H1 (cell line): ENCODE data around the gene FBXO17. TPM values are rescaled to one million over a fixed set of nuclear protein-coding genes. Genes with fewer than 3 reads are reported as not detected.

ENCODE experiments used
- CTCF ChIA-PET: fragments of 300-600 bp; sonication (Branson Sonifier 250); formaldehyde crosslinking; loops from one replicate; lab custom pipeline; 2021; ENCODE audit not compliant: partially characterized antibody; lab: Charles Lee
- POLR2A ChIA-PET: fragments of 300-600 bp; sonication (Branson Sonifier 250); formaldehyde crosslinking; loops from one replicate; lab custom pipeline; 2021; ENCODE audit warnings: inconsistent platforms; ENCODE audit not compliant: partially characterized antibody; lab: Charles Lee
- DNase-seq, 2 experiments: peaks; one replicate each; pipeline versions ENCODE4 v3.0.0 to v3.0.0-alpha.2; 2010 to 2022; ENCODE audit warnings: low spot score in 2 of 2, low read depth in 1 of 2, mixed read lengths in 1 of 2
- FAIRE-seq: peaks from 2 replicates; lab custom pipeline; 2011; peaks lifted over from hg19 to GRCh38; lab: Jason Lieb, UNC
- H2AFZ ChIP-seq: 2 replicates; pipeline ENCODE4 v1.8.1; 2012; ENCODE audit warnings: low read length, inconsistent platforms
- H2AK5ac ChIP-seq: 2 replicates; pipeline ENCODE4 v1.6.1; 2013; ENCODE audit warnings: low read depth, low read length
- H2BK120ac ChIP-seq: replicated peaks from 2 replicates; pipeline ENCODE3; 2013; ENCODE audit warnings: low read depth, low read length, inconsistent platforms
- H2BK12ac ChIP-seq: 2 replicates; pipeline ENCODE4 v1.6.1; 2013; ENCODE audit warnings: low read depth, low read length
- H2BK15ac ChIP-seq: 2 replicates; pipeline ENCODE4 v1.6.1; 2013; ENCODE audit warnings: low read length
- H2BK20ac ChIP-seq: 2 replicates; pipeline ENCODE4 v1.6.1; 2013; ENCODE audit warnings: low read length
- H2BK5ac ChIP-seq: 2 replicates; pipeline ENCODE4 v1.6.1; 2013; ENCODE audit warnings: low read depth, low read length
- H3K14ac ChIP-seq: 2 replicates; pipeline ENCODE4 v1.6.1; 2013; ENCODE audit warnings: inconsistent platforms; ENCODE audit not compliant: insufficient read length
- H3K18ac ChIP-seq: 2 replicates; pipeline ENCODE4 v1.6.1; 2013; ENCODE audit warnings: low read length; ENCODE audit errors: extremely low read depth
- H3K23ac ChIP-seq: 2 replicates; pipeline ENCODE4 v1.6.1; 2013; ENCODE audit warnings: inconsistent platforms; ENCODE audit not compliant: insufficient read length
- H3K23me2 ChIP-seq: 2 replicates; pipeline ENCODE4 v1.6.1; 2013; ENCODE audit warnings: low read depth, low read length
- H3K27ac ChIP-seq: 2 replicates; pipeline ENCODE4 v1.6.1; 2011; ENCODE audit warnings: low read depth, low read length, inconsistent platforms
- H3K27me3 ChIP-seq, 4 experiments: replicated peaks in 1 of 4; 1 replicate in 1 of 4; 2 replicates in 3 of 4; pipeline versions ENCODE4 v1.6.1 to v1.8.1; 2011 to 2013; ENCODE audit warnings: low read length in 3 of 4, mild to moderate bottlenecking in 3 of 4, inconsistent platforms in 2 of 4, mixed read lengths in 2 of 4, moderate library complexity in 1 of 4; ENCODE audit not compliant: control insufficient read depth in 3 of 4, insufficient read depth in 3 of 4; ENCODE audit errors: extremely low read depth in 1 of 4
- H3K36me3 ChIP-seq, 4 experiments: 2 replicates each; pipeline versions ENCODE4 v1.6.1 to v1.8.1; 2011 to 2013; ENCODE audit warnings: mild to moderate bottlenecking in 4 of 4, low read length in 3 of 4, moderate library complexity in 2 of 4, control low read depth in 1 of 4, inconsistent platforms in 1 of 4; ENCODE audit not compliant: insufficient read depth in 4 of 4, control insufficient read depth in 2 of 4
- H3K4ac ChIP-seq: replicated peaks from 2 replicates; pipeline ENCODE3; 2013; ENCODE audit warnings: low read length, low read depth, mixed read lengths, inconsistent platforms; ENCODE audit not compliant: insufficient read length
- H3K4me1 ChIP-seq, 4 experiments: replicated peaks in 1 of 4; 1 replicate in 1 of 4; 2 replicates in 3 of 4; pipeline versions ENCODE4 v1.6.1 to v1.8.1; 2011 to 2013; ENCODE audit warnings: low read length in 3 of 4, inconsistent platforms in 2 of 4, mixed read lengths in 1 of 4; ENCODE audit not compliant: insufficient read depth in 4 of 4, control insufficient read depth in 3 of 4
- H3K4me2 ChIP-seq, 2 experiments: 2 replicates each; pipeline versions ENCODE4 v1.6.1 to v1.8.1; 2011 to 2013; ENCODE audit warnings: low read depth in 2 of 2, low read length in 2 of 2, control low read depth in 1 of 2, inconsistent platforms in 1 of 2, mild to moderate bottlenecking in 1 of 2; ENCODE audit not compliant: insufficient read depth in 1 of 2
- H3K4me3 ChIP-seq, 4 experiments: fragments of 200-600, 300-600 bp in 1 of 4; sonication (generic), shearing (Covaris generic), sonication (Bioruptor Twin) in 1 of 4; 2 replicates each; pipeline versions ENCODE4 v1.5.1 to v1.8.1; 2011 to 2016; ENCODE audit warnings: low read length in 4 of 4, low read depth in 3 of 4, control low read depth in 2 of 4, inconsistent platforms in 2 of 4, mild to moderate bottlenecking in 2 of 4, mixed read lengths in 1 of 4, moderate library complexity in 1 of 4; ENCODE audit not compliant: insufficient read depth in 2 of 4; ENCODE audit errors: extremely low read depth in 1 of 4
- H3K56ac ChIP-seq: replicated peaks from 2 replicates; pipeline ENCODE3; 2013; ENCODE audit warnings: low read depth, mild to moderate bottlenecking, mixed read lengths, low read length, inconsistent platforms; ENCODE audit not compliant: insufficient read length
- H3K79me1 ChIP-seq: 2 replicates; pipeline ENCODE4 v1.6.1; 2013; ENCODE audit warnings: low read depth, low read length, control low read depth
- H3K79me2 ChIP-seq, 2 experiments: 2 replicates each; pipeline versions ENCODE4 v1.6.1 to v1.8.1; 2012 to 2013; ENCODE audit warnings: low read length in 2 of 2, mild to moderate bottlenecking in 2 of 2, inconsistent platforms in 1 of 2; ENCODE audit not compliant: insufficient read depth in 2 of 2, control insufficient read depth in 1 of 2
- H3K9ac ChIP-seq, 4 experiments: replicated peaks in 1 of 4; 1 replicate in 1 of 4; 2 replicates in 3 of 4; pipeline versions ENCODE4 v1.6.1 to v1.8.1; 2011 to 2013; ENCODE audit warnings: low read depth in 3 of 4, low read length in 3 of 4, control low read depth in 2 of 4, mild to moderate bottlenecking in 2 of 4, moderate library complexity in 2 of 4, inconsistent platforms in 1 of 4; ENCODE audit errors: extremely low read depth in 1 of 4
- H3K9me3 ChIP-seq, 2 experiments: 2 replicates each; pipeline versions ENCODE4 v1.6.1 to v1.8.1; 2012 to 2013; ENCODE audit warnings: mild to moderate bottlenecking in 2 of 2, moderate library complexity in 2 of 2, control low read depth in 1 of 2, inconsistent platforms in 1 of 2, low read depth in 1 of 2, low read length in 1 of 2, mixed read lengths in 1 of 2; ENCODE audit not compliant: insufficient read depth in 2 of 2
- H4K20me1 ChIP-seq, 2 experiments: replicated peaks in 1 of 2; 2 replicates each; pipeline versions ENCODE3 to v1.8.1; 2011 to 2013; ENCODE audit warnings: inconsistent platforms in 2 of 2, low read length in 2 of 2, mild to moderate bottlenecking in 1 of 2; ENCODE audit not compliant: insufficient read depth in 2 of 2, control insufficient read depth in 1 of 2
- H4K5ac ChIP-seq: 2 replicates; pipeline ENCODE4 v1.6.1; 2013; ENCODE audit warnings: low read length, low read depth, mixed read lengths, inconsistent platforms; ENCODE audit not compliant: insufficient read length
- H4K8ac ChIP-seq: 2 replicates; pipeline ENCODE4 v1.8.0; 2013; ENCODE audit warnings: mild to moderate bottlenecking, moderate library complexity, low read length, inconsistent platforms; ENCODE audit not compliant: insufficient read depth; ENCODE audit errors: extremely low read depth
- H4K91ac ChIP-seq: replicated peaks from 2 replicates; pipeline ENCODE3; 2013; ENCODE audit warnings: low read length, mixed read lengths, inconsistent platforms; ENCODE audit not compliant: insufficient read length
- GABPA ChIP-seq: IDR thresholded peaks from 2 replicates; pipeline ENCODE4 v1.6.1; 2011; ENCODE audit warnings: mild to moderate bottlenecking, low read length, moderate library complexity, borderline replicate concordance; ENCODE audit not compliant: insufficient read depth
- HDAC2 ChIP-seq, 2 experiments: fragments of 300-600 bp in 1 of 2; sonication (generic) in 1 of 2; IDR thresholded peaks; 2 replicates each; pipeline ENCODE4 v1.6.1; 2011 to 2012; ENCODE audit warnings: low read depth in 2 of 2, low read length in 2 of 2, mild to moderate bottlenecking in 2 of 2, moderate library complexity in 2 of 2, borderline replicate concordance in 1 of 2, inconsistent platforms in 1 of 2
- SUZ12 ChIP-seq: fragments of 200-600 bp; sonication (generic); IDR thresholded peaks from 2 replicates; pipeline ENCODE4 v1.6.1; 2012; ENCODE audit warnings: mild to moderate bottlenecking, inconsistent platforms, low read length, moderate library complexity, mixed read lengths
- WGBS, 2 experiments: shearing (Covaris generic) in 1 of 2; methylation state at CpG; one replicate each; pipeline versions ENCODE4 v1.1.6 to v1.1.7; 2013 to 2015; ENCODE audit warnings: low lambda C conversion rate in 2 of 2, mixed read lengths in 2 of 2, inconsistent platforms in 1 of 2, low coverage in 1 of 2, missing lambda C conversion rate in 1 of 2; ENCODE audit not compliant: insufficient replicate concordance in 2 of 2, insufficient coverage in 1 of 2, insufficient read length in 1 of 2; ENCODE audit errors: extremely low coverage in 1 of 2, missing lambda C conversion rate in 1 of 2; 5-methylcytosine and 5-hydroxymethylcytosine counted together
- polyA plus RNA-seq, 7 experiments: library from polyadenylated mRNA; depleted of rRNA in 3 of 7; stranded (reverse) in 5 of 7; unstranded in 2 of 7; fragments of >200 nt in 5 of 7; fragments of 200-250 nt in 2 of 7; gene quantifications; 1 replicate in 5 of 7; 2 replicates in 1 of 7; 4 replicates in 1 of 7; pipeline versions ENCODE4 v1.2.1 to v1.2.3, GENCODE V29; 2011 to 2013; ENCODE audit warnings: missing spikeins in 2 of 7, mixed read lengths in 2 of 7
- total RNA-seq: library from RNA; stranded (reverse); fragmentation: NEBNext Ultra II Directional; extraction: Animal tissue kit (Norgen Biotek cat#: 25700); gene quantifications from 2 replicates; pipeline ENCODE4 v1.2.1, GENCODE V29; 2021

Gene FBXO17
- total and polyA plus RNA-seq, 2 of the 8 experiments (the other 6 are each of a cell fraction or from before 2014, with no cell fraction given): 11.7 to 15.3 TPM

- FAIRE-seq: no peak
- Histone ChIP-seq H2AFZ (no peak overlapping the region), H3K23me2 (peaks cover 4% of the 10 kb centered on the region; the same call in 1 of the 2 replicates), H3K56ac (no peak overlapping the region), H3K27ac (no peak overlapping the region), H2BK5ac (no peak overlapping the region), H2BK15ac (no peak overlapping the region), H3K27me3 (no peaks in the 10 kb centered on the region), H4K91ac (no peak overlapping the region), H2AK5ac (no peak overlapping the region), H2BK120ac (no peak overlapping the region), H4K8ac (no peak overlapping the region), H3K36me3 (peaks cover 0 to 6% (median 0%) of the 10 kb centered on the region in 4 experiments; a peak in 2 of 8 replicates), H3K18ac (no peak overlapping the region), H4K5ac (no peak overlapping the region), H3K4me1 (peaks cover 0 to 2% (median 0%) of the 10 kb centered on the region in 4 experiments; a peak in 1 of 7 replicates), H3K9me3 (no peaks in the 10 kb centered on the region), H3K79me1 (no peaks in the 10 kb centered on the region; the same call in 1 of the 2 replicates), H3K79me2 (peaks cover 0 to 5% of the 10 kb centered on the region in 2 experiments; a peak in 1 of 4 replicates), H3K23ac (no peak overlapping the region), H3K14ac (no peak overlapping the region), H3K4ac (no peak overlapping the region), H3K4me2 (no peak overlapping the region), H3K4me3 (no peak overlapping the region), H2BK20ac (no peak overlapping the region), H2BK12ac (no peak overlapping the region), H4K20me1 (peaks cover 0 to 1% of the 10 kb centered on the region in 2 experiments), H3K9ac (no peak overlapping the region)
- DNase-seq: no peak
- WGBS, 2 experiments: 86% methylated on average over 12 of the region's 12 CpGs; no CpG with 5 or more reads in 1 of the 2 experiments
- CTCF ChIA-PET: interaction anchor here (0.6 to 1.1 kb wide), 4 partner anchors 9 to 229 kb away, joined by 3 read pairs; no protein-coding TSS in a partner anchor
- POLR2A ChIA-PET: interaction anchor here (0.6 to 1.0 kb wide), 5 partner anchors 15 to 126 kb away, joined by 3 to 4 read pairs (median 3); no protein-coding TSS in a partner anchor
- TF ChIP-seq GABPA (no peak), HDAC2 (IDR thresholded peaks at IDR 0.05; ENCODE audit: borderline replicate concordance in 1 of 2, low read depth in 2 of 2, low read length in 2 of 2) (no peak), SUZ12 (no peak)
These were observed 4.6 kb downstream of the FBXO17 start for GRCh38 chr19:38970664-38971532.
